Measurements from ENCODE around the gene PPP4R4.

Gene PPP4R4

GRCh38 chr14:94173885-94174603 lies at the start of gene PPP4R4:
TSS of gene PPP4R4 (plus strand) at chr14:94174322. CDS start at chr14:94174466, 144 bp downstream.
- peak; percentile 81 for DNase-seq (ENCODE audit: low spot score)

GRCh38 chr14:94124582-94125377 lies 49.3 kb upstream of the PPP4R4 start:
- no peak for DNase-seq (ENCODE audit: low spot score)

GRCh38 chr14:94125659-94126418 lies 48.3 kb upstream of the PPP4R4 start:
- DNase-seq (ENCODE audit: low spot score) = no peak

DNA sequence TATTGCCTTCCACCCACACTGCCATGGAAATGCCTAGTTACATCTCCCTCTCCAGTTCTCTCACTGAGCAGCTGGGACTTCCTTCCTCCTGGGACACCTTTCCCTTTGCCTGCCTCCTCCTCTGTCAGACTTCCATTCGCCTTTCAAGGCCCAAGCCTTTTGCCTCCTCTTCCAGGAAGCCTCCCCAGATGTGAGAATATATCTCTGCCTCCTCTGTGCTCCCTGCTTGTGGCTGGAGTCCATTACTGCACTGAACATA lies 47.8 kb upstream of the PPP4R4 start:
- no peak for DNase-seq (ENCODE audit: low spot score)

GRCh38 chr14:94126800-94127199 lies 47.3 kb upstream of the PPP4R4 start:
- no peak for DNase-seq (ENCODE audit: low spot score)

DNA sequence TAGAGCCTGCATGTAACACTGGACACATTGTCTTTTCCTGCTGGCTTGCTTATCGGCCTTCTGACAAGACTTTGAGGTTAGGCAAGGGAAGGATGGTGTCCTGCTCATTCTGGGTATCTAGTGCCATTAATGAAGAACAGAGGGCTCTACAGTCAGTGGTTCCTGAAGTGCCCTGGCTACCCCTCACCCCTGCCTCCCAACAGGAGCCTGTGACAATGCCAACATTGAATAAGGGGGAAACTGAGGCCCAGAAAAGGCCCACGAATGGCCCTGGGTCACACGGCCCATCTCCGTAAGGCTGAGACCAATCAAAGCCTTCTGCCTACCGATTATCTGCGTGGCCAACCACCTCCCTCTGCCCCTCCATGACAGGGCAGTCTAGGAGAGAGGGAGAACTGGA lies 46.8 kb upstream of the PPP4R4 start:
- no peak for DNase-seq (ENCODE audit: low spot score)

DNA sequence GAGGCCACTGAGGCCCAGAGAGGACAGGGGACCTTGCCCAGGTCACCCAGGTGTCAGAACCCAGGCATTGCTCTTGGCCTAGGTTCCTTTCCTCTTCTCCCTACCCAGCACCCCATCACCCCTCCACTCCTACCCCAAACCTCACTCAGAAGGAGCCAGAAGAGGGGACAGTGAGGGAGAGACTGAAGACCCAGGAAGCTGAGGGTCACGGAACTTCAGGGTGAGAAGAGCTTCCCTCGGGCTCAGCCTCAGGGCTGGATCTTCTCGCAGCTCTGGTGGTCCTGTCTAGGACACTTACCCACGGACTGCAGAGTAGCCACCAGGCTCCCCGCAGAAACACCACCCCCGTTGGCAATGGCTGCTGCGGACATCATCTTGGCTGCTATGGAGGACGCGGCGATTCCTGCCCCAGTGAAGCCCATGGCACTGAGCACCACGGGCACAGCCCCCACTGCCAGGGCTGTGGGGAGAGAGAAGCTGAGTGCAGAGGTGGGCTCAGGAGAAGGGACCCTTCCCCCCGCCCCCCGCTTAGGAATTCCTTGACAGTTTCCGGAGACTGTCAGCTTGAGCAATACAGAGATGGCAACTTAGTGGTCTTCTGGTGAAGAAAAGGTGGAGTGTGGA lies 45.8 kb upstream of the PPP4R4 start:
- DNase-seq (ENCODE audit: low spot score) = no peak

- peak; percentile 70 for DNase-seq (ENCODE audit: low spot score)
Measured at GRCh38 chr14:94129111-94129757, 44.9 kb upstream of the PPP4R4 start, which contains the start of gene IFI27L2. TSS of gene IFI27L2 (minus strand) at chr14:94129604. CDS start at chr14:94129564, 40 bp downstream.

DNA sequence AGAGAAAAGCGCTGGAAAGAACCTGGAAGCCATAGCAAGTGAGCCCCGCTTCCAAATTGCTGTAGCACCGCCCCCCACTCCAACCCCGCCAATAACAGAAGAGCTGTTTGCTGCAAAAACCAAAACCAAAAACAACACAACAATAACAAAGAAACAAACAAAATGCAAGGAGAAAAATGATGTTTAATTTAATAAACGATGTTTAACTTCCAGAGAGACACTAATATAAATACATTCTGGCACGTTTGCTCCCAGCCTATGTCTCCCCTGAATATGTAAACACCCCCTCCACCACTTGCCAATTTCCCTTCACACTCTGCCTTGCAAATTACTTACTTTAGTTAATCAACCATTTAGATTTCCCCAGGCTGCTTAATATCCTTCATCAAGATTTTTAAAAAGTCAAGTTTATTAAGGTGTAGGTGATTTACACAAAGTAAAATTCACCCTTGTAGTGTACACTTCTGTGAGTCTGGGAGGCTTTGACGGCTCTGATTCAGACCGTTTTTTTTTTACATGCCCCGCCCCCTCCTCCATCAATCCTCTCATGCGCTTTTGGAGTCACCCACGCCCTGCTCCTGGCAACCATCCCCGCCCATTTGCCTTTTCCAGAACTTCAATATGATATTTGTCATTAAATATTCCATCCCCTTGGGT lies 44.2 kb upstream of the PPP4R4 start:
- DNase-seq (ENCODE audit: low spot score) = peak; percentile 22

DNA sequence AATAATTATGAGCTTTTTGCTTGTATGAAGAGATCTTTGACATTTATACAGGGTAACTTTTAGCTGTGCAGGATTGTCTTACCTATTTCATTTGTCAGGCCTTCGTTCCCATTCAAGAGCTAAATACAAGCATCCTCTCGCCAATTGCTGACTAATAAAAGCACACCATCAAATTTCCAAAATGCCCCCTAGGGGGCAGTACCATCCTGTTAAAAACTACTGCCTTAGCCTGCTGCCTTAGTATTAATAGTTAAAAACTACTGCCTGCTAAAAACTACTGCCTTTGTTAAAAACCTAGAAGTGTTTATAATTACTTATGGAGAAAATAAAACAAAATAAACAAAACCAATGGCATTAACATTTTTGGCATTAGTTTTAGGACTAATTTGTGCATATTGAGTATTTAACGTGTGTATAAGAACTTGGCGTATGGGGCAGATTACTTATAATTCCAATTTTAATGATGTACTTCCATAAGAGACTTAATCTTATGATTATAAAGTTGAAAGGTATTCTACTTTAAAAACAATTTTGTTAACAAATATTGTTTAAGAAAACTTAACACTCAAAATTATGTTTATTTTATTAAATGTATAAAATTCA lies 41.7 kb upstream of the PPP4R4 start:
- peak; percentile 58 for DNase-seq (ENCODE audit: low spot score)

GRCh38 chr14:94135476-94135875 lies 38.6 kb upstream of the PPP4R4 start:
- DNase-seq (ENCODE audit: low spot score) = no peak

- peak; percentile 62 for DNase-seq (ENCODE audit: low spot score)
Measured at GRCh38 chr14:94136575-94137331, 37.4 kb upstream of the PPP4R4 start.

DNA sequence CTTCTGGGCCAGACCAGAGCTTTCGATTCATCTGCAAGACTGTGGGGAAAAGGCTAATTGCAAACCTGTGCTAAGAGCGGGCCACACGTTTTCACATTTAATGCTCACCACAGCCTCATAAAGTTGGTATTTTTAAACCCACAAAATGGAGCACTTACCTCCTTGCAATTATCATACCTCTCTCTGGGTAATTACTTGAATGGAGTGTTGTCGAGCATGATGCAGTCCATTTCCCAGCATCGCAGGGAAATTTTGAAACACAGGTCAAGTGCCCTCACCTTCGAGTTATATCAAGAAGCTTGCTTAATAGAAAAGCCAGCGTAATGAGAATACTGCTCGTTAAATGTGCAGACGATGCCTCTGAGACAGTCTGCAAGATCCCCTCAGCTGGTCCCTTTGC lies 35.9 kb upstream of the PPP4R4 start:
- DNase-seq (ENCODE audit: low spot score) = no peak

DNA sequence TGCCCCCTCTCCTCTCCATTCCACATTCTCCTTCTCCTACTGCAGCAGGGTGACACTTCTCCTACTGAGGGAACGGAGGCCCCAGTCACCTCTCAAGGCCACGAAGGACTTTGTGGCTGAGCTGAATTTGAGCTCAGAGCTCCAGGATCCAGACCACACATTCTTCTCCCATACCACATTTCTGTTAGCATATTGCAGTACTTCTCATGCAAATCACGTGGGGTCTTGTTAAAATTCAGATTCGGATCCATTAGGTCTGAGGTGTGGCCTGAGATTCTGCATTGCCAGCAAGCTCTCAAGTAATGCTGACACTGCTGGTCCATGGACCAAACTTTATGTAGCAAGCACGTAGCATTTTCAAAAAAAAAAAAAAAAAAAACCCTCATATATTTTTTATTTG lies 35.1 kb upstream of the PPP4R4 start:
- no peak for DNase-seq (ENCODE audit: low spot score)

DNA sequence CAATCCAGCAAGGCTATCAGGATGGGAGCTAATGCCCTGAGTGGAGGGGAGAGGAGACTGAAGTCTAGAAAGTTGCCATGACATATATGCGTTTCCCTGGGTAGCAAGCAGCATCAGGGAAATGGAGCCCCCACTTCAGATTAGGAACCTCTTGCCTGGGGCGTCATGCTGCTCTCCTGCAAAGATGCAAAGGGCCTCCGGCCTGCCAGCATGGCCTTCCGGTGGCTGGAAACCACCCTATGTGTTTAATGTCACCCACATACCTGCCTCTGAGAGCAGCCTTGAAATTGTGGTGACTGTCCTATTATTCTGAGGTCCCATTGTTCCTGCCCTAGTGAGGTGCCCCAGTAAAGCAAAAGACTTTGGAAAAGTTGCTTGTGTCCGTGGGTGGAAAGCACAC lies 34.7 kb upstream of the PPP4R4 start:
- no peak for DNase-seq (ENCODE audit: low spot score)

DNA sequence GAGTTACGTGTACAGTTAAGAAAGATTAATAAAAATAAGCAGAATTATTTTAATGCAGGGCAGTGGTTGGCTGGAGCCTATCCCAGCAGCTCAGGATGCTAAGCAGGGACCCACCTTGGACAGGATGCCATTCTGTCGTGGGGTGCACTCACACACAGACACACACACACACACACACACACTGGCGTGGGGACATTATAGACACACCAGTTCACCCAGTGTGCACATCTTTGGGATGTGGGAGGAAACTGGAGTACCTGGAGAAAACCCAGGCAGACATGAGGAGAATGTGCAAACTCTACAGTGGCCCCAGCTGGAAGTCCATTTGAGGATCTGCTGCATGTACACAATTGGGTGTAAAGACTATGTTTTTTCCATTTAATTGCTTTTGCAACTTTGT lies 31.9 kb upstream of the PPP4R4 start:
- DNase-seq (ENCODE audit: low spot score) = no peak

DNA sequence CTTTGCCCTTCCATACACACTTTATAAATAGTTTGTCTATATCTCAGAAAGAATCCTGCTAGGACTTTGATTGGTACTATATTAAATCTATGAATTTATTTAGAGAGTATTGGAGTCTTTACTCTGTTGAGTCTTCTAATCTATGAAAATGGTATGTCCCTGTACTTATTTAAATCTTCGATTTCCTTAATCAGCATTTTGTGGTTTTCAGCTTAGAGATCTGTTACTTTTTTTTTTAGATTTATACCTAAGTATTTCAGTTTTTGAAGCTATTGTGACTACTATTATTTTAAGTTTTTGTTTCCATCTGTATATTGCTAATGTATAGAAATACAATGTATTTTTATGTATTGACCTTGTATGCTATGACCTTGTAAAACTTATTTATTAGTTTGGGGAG lies 31.3 kb upstream of the PPP4R4 start:
- no peak for DNase-seq (ENCODE audit: low spot score)

GRCh38 chr14:94143239-94143638 lies 30.9 kb upstream of the PPP4R4 start:
- no peak for DNase-seq (ENCODE audit: low spot score)

DNA sequence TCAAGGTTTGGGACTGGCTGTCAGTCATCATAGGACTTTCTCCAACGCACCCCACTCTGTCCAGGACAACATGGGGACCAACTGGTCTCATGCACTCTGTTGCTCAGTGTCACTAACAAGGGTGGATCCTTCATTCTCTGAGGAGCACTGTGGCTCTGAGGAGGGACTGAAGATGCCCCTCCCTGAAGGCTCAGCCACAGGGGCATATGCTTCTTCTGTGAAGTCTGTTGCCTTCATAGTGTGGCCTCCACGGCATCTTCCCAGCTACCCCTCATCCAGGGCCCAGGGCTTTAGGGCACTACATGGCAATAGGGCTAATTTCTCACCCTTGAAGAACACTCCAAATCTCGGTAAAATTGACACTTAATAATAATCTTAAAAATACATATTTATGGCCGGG lies 30.4 kb upstream of the PPP4R4 start:
- no peak for DNase-seq (ENCODE audit: low spot score)

GRCh38 chr14:94144765-94145164 lies 29.4 kb upstream of the PPP4R4 start:
- DNase-seq (ENCODE audit: low spot score) = no peak

Measured in HuH-7 (cell line).